ENCODE measurements around the gene AACS. TPM values are rescaled to one million over a fixed set of nuclear protein-coding genes. Genes with fewer than 3 reads are reported as not detected.

Gene AACS
- 16.8 to 20.2 TPM (median 19.0 TPM) in 5 replicates for total RNA-seq (2022; extraction: Qiagen RNA extraction)

GRCh38 chr12:125065021-125065918 is at the start of gene AACS:
TSS of gene AACS (plus strand) at chr12:125065435. CDS start at chr12:125065585, 150 bp downstream.

GRCh38 chr12:125185740-125186470 is 120.7 kb downstream of the AACS start, which contains the start of gene TMEM132B:
TSS of gene TMEM132B (plus strand) at chr12:125186386.

Other genes starting within 250 kb of the AACS start
- gene SCARB1, start 201.6 kb upstream of the AACS start, total RNA-seq (2022; extraction: Qiagen RNA extraction), result 112 to 168 TPM (median 158 TPM) in 5 replicates
- 1,347 to 1,734 TPM (median 1,446 TPM) in 5 replicates for gene UBC, start 150.8 kb upstream of the AACS start, total RNA-seq (2022; extraction: Qiagen RNA extraction)
- gene DHX37, start 76.3 kb upstream of the AACS start, total RNA-seq (2022; extraction: Qiagen RNA extraction), result 28.3 to 41.4 TPM (median 39.7 TPM) in 5 replicates
- 15.4 to 21.7 TPM (median 20.8 TPM) in 5 replicates for gene BRI3BP, start 71.8 kb upstream of the AACS start, total RNA-seq (2022; extraction: Qiagen RNA extraction)
- 0.03 TPM in 1 of 5 replicates, not detected in the others for gene TMEM132B, start 121.0 kb downstream of the AACS start, total RNA-seq (2022; extraction: Qiagen RNA extraction)